Measurements from ENCODE around the gene TMEM106A.
A peak's percentile ranks its signal among the peaks of the same experiment; 100 is the strongest.
"Not testable (repeated sequence)": the region's sequence is repeated elsewhere in the genome, so short reads cannot be mapped to it uniquely, and the experiment has no call there.

TMEM106A gene

GRCh38 chr17:43211480-43212402, at the start of gene TMEM106A:
Gene TMEM106A (plus strand): TSS chr17:43211875. CDS start chr17:43213042, 1,167 bp downstream.
- peak; percentile 65 for DNase-seq

DNA sequence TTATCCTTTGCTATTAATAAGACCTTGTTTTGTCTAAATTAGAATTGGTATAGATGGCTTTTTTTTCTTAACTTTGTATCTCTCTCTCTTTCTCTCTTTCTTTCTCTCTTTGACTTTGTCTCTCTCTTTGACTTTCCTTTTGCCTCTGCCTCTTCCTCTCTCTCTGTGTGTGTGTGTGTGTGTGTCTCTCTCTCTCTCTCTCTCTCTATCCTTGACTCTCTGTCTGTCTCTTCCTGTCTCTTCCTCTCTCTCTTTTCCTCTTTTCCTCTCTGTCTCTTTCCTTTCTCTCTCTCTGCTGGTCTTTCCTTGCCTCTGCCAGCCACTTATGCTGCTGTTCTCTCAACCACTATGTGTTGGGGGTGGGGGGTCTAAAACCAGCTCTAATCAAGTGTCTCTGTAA, 45.7 kb upstream of the TMEM106A start:
- not testable (repeated sequence) for DNase-seq

DNA sequence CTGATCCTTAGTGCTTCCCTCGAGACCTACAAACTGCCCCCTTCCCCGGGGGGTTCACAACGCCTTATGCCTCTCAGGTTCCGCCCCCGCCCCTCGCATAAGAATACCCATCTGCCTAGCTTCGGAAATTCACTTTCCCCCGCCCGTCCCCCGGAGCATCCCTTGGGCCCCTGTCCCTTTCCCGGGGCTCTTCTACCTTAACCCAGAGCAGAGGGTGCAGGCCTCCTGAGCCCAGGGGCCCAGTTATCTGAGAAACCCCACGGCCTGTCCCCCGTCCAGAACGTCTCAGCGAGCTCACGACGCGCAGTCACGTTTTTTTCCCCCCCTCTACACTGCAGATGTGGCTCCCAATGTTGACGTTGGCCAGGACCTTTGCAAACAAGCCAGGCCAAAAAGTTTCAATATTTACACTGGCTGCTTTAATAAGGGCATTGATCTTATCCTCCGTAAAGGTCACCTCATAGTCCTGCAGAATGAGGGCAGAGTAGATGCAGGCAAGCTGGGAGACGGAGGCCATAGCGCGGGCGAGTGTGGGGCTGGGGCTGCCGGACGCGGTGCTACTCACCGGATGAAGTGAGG, 42.0 kb upstream of the TMEM106A start:
- DNase-seq, result no peak

- peak; percentile 92 for DNase-seq
Observed at GRCh38 chr17:43170140-43170765, 41.4 kb upstream of the TMEM106A start.

- DNase-seq, result peak; percentile 98
Observed at GRCh38 chr17:43170766-43171585, 40.7 kb upstream of the TMEM106A start, which contains the start of gene NBR1. Gene NBR1 (plus strand): TSS chr17:43171214. CDS start chr17:43175800, 4,586 bp downstream.

- peak; percentile 33 for DNase-seq
Observed at GRCh38 chr17:43171586-43172487, 39.8 kb upstream of the TMEM106A start.

GRCh38 chr17:43175213-43176118, 36.2 kb upstream of the TMEM106A start:
- no peak for DNase-seq

- DNase-seq, result no peak
Observed at GRCh38 chr17:43176119-43176570, 35.5 kb upstream of the TMEM106A start.

- DNase-seq, result no peak
Observed at GRCh38 chr17:43183921-43184320, 27.8 kb upstream of the TMEM106A start.

- not testable (repeated sequence) for DNase-seq
Observed at GRCh38 chr17:43186656-43187055, 25.0 kb upstream of the TMEM106A start.

GRCh38 chr17:43193251-43193650, 18.4 kb upstream of the TMEM106A start:
- DNase-seq, result no peak

DNA sequence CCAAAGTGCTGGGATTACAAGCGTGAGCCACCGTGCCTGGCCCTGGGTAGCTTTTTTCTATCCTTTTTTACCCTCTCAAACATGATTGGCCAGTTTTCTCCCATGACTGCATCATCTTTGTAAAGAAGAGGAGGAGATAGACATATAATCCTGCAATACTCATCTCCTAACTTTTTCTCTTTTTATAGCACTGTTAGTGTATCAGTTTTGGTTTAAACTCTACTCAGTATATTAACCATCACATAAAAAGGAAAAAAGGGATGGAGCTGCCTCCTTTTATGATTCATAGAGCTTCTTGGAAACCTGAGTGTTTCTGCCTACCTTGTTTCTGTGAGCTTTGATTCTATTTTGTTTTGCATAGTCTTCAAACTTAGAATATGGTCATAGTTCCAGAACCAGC, 12.0 kb upstream of the TMEM106A start:
- DNase-seq, result no peak

- DNase-seq, result no peak
Observed at GRCh38 chr17:43200127-43200526, 11.5 kb upstream of the TMEM106A start.

DNA sequence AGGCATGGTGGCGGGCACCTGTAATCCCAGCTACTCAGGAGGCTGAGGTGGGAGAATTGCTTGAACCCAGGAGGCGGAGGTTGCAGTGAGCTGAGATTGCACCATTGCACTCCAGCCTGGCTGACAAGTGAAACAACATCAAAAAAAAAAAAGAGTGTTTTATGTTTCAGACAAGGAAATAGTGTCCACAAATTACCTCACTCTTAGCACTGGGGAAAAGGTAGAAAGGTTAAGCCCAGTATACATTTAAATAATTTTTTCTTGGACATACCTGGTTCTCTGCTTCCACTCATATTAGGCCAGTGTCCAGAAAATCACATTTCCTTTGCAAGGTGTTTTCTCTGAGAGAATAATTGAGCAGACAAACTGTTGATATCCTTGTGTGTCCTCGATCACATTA, 8.7 kb upstream of the TMEM106A start:
- not testable (repeated sequence) for DNase-seq

- DNase-seq, result no peak
Observed at GRCh38 chr17:43210576-43210975, 1.1 kb upstream of the TMEM106A start.

DNA sequence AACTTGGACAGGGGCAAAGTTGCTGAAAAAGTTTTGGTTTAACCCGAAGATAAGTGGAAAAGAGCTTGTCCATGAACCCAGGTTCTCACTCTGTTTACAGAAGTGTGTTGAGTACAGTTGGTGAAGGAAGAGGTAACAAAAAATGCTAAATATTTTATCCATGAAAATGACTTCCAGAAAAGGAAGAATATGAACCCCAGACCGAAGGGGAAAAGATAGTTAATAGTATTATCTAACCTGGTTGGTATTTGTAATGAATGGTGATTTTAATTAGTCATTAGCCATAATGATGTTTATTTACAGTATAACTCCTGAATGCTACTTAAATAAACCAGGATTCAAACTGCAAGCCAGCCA, 574 bp upstream of the TMEM106A start:
- DNase-seq, result no peak

- no peak for DNase-seq
Observed at GRCh38 chr17:43212641-43213490, 1.2 kb downstream of the TMEM106A start.

GRCh38 chr17:43213545-43213944, 1.9 kb downstream of the TMEM106A start:
- no peak for DNase-seq

- no peak for DNase-seq
Observed at GRCh38 chr17:43215341-43215740, 3.7 kb downstream of the TMEM106A start.

DNA sequence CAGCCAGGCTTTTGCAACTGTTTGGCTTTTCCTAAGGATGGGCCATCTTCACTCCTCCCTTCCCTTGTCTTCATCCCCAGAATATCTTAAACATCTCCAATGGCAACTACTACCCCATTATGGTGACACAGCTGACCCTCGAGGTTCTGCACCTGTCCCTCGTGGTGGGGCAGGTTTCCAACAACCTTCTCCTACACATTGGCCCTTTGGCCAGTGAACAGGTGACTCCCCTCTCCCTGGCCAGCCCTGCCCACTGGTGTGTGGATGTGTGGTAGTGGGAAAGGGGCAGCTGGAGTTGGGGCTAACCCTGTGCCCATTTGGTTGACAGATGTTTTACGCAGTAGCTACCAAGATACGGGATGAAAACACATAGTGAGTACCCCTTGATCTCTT, 4.7 kb downstream of the TMEM106A start:
- no peak for DNase-seq
